Endodermal cell (in vitro differentiated cells): ENCODE results near the gene NOS3. TPM values are rescaled to one million over a fixed set of nuclear protein-coding genes. Genes with fewer than 3 reads are reported as not detected.

Source experiments
- DNase-seq: peaks from one replicate; pipeline ENCODE4 v3.0.0-alpha.2; 2017
- H3K27ac ChIP-seq: 2 replicates; pipeline ENCODE4 v1.5.1; 2013; ENCODE audit warnings: mild to moderate bottlenecking, low read depth, low read length, moderate library complexity
- H3K27me3 ChIP-seq: 2 replicates; pipeline ENCODE4 v1.6.1; 2013; ENCODE audit warnings: mild to moderate bottlenecking, low read length, moderate library complexity; ENCODE audit not compliant: insufficient read depth, control insufficient read depth, poor library complexity, severe bottlenecking
- H3K36me3 ChIP-seq: 2 replicates; pipeline ENCODE4 v1.7.0; 2013; ENCODE audit warnings: mild to moderate bottlenecking, low read length, moderate library complexity; ENCODE audit not compliant: control insufficient read depth, insufficient read depth
- H3K4me1 ChIP-seq: one replicate; pipeline ENCODE4 v1.7.0; 2013; ENCODE audit warnings: low read length; ENCODE audit not compliant: control insufficient read depth, insufficient read depth
- H3K4me3 ChIP-seq: 2 replicates; pipeline ENCODE4 v1.5.1; 2013; ENCODE audit warnings: mild to moderate bottlenecking, low read length, moderate library complexity
- H3K9ac ChIP-seq: 2 replicates; pipeline ENCODE4 v1.6.1; 2013; ENCODE audit warnings: mild to moderate bottlenecking, low read length, moderate library complexity; ENCODE audit not compliant: poor library complexity, severe bottlenecking; ENCODE audit errors: extremely low read depth
- H3K9me3 ChIP-seq: 2 replicates; pipeline ENCODE4 v1.6.1; 2013; ENCODE audit warnings: mild to moderate bottlenecking, low read length, moderate library complexity; ENCODE audit not compliant: control insufficient read depth
- H3K27ac Mint-ChIP-seq: 2 replicates; pipeline ENCODE4 v1.8.0; 2020; ENCODE audit warnings: mixed read lengths
- H3K27me3 Mint-ChIP-seq: 2 replicates; pipeline ENCODE4 v1.8.0; 2021; ENCODE audit warnings: mild to moderate bottlenecking, mixed read lengths; ENCODE audit not compliant: insufficient read depth
- H3K36me3 Mint-ChIP-seq: 2 replicates; pipeline ENCODE4 v1.8.0; 2020; ENCODE audit warnings: low read depth, mixed read lengths
- H3K4me1 Mint-ChIP-seq: 2 replicates; pipeline ENCODE4 v1.8.0; 2020; ENCODE audit warnings: mixed read lengths
- H3K4me3 Mint-ChIP-seq: 2 replicates; pipeline ENCODE4 v1.8.0; 2020; ENCODE audit warnings: mild to moderate bottlenecking, moderate library complexity, mixed read lengths
- H3K9me3 Mint-ChIP-seq: 2 replicates; pipeline ENCODE4 v1.8.0; 2020; ENCODE audit warnings: mild to moderate bottlenecking, mixed read lengths
- CTCF ChIP-seq: fragments of 200-600 bp; sonication (generic); conservative IDR thresholded peaks from 2 replicates; pipeline ENCODE4 v1.5.0; 2021; ENCODE audit warnings: antibody characterized with exemption, mild to moderate bottlenecking
- WGBS, 2 experiments: methylation state at CpG; one replicate each; pipeline versions ENCODE4 v1.1.5 to v1.1.7; 2013; ENCODE audit warnings: missing lambda C conversion rate in 2 of 2, mixed read lengths in 1 of 2; ENCODE audit not compliant: insufficient coverage in 1 of 2, insufficient read length in 1 of 2; 5-methylcytosine and 5-hydroxymethylcytosine counted together
- total RNA-seq, 2 donors: library from RNA; stranded (reverse); fragmentation: NEBNext Ultra II Directional in 1 of 2; extraction: Animal tissue kit (Norgen Biotek cat#: 25700) in 1 of 2; gene quantifications; 2 replicates in 1 of 2; 3 replicates in 1 of 2; pipeline ENCODE4 v1.2.1, GENCODE V29; 2021

NOS3 gene
- total RNA-seq, 2 donors from 2014 or later, result 2.3 to 9.1 TPM

- no peak overlapping the region for H3K9ac ChIP-seq
- no peak for TF ChIP-seq CTCF
- no peak overlapping the region for H3K4me3 ChIP-seq
- no peak overlapping the region for H3K27ac ChIP-seq
- peaks cover 16% of the 10 kb centered on the region for H3K27me3 Mint-ChIP-seq
- peaks cover 18% of the 10 kb centered on the region for H3K4me1 Mint-ChIP-seq
- H3K4me1 ChIP-seq, result peaks cover 9% of the 10 kb centered on the region
- H3K36me3 ChIP-seq, result no peaks in the 10 kb centered on the region
- no peaks in the 10 kb centered on the region for H3K9me3 Mint-ChIP-seq
- 67 to 81% methylated on average over 5 to 7 of the region's 7 CpGs for WGBS, 2 experiments
- DNase-seq, result peak; percentile 71
- H3K27ac Mint-ChIP-seq, result no peak overlapping the region
- no peaks in the 10 kb centered on the region for H3K27me3 ChIP-seq
- H3K36me3 Mint-ChIP-seq, result no peaks in the 10 kb centered on the region
- no peaks in the 10 kb centered on the region for H3K9me3 ChIP-seq
- no peak overlapping the region for H3K4me3 Mint-ChIP-seq
These were observed 16.7 kb downstream of the NOS3 start for GRCh38 chr7:151007469-151007898.

- Mint-ChIP-seq H3K36me3 (no peaks in the 10 kb centered on the region), H3K27ac (no peak overlapping the region), H3K4me1 (peaks cover 21% of the 10 kb centered on the region), H3K9me3 (no peaks in the 10 kb centered on the region), H3K4me3 (peak overlapping the region; percentile 12), H3K27me3 (peaks cover 23% of the 10 kb centered on the region)
- Histone ChIP-seq H3K27me3 (no peaks in the 10 kb centered on the region), H3K36me3 (no peaks in the 10 kb centered on the region), H3K9ac (no peak overlapping the region), H3K27ac (no peak overlapping the region), H3K4me3 (no peak overlapping the region), H3K4me1 (peaks cover 9% of the 10 kb centered on the region), H3K9me3 (no peaks in the 10 kb centered on the region)
- WGBS, 2 experiments, result 54 to 70% methylated on average over 5 to 11 of the region's 11 CpGs
- TF ChIP-seq CTCF, result no peak
- DNase-seq, result peak; percentile 81
These were observed 17.3 kb downstream of the NOS3 start for GRCh38 chr7:151008143-151008510.

GRCh38 chr7:151008511-151009323, 17.9 kb downstream of the NOS3 start:
- H3K36me3 Mint-ChIP-seq, result no peaks in the 10 kb centered on the region
- H3K27ac Mint-ChIP-seq, result no peak overlapping the region
- H3K4me3 ChIP-seq, result no peak overlapping the region
- peaks cover 21% of the 10 kb centered on the region for H3K4me1 Mint-ChIP-seq
- peaks cover 9% of the 10 kb centered on the region for H3K4me1 ChIP-seq
- TF ChIP-seq CTCF, result peak; percentile 97
- peaks cover 26% of the 10 kb centered on the region for H3K27me3 Mint-ChIP-seq
- WGBS, 2 experiments, result 74 to 84% methylated on average over 24 to 40 of the region's 40 CpGs
- H3K27ac ChIP-seq, result no peak overlapping the region
- peak overlapping the region; percentile 12 for H3K4me3 Mint-ChIP-seq
- H3K27me3 ChIP-seq, result no peaks in the 10 kb centered on the region
- no peak overlapping the region for H3K9ac ChIP-seq
- H3K9me3 Mint-ChIP-seq, result no peaks in the 10 kb centered on the region
- peak; percentile 97 for DNase-seq
- H3K36me3 ChIP-seq, result no peaks in the 10 kb centered on the region
- no peaks in the 10 kb centered on the region for H3K9me3 ChIP-seq
